ENCODE results near the gene IKBKG. TPM values are rescaled to one million over a fixed set of nuclear protein-coding genes. Genes with fewer than 3 reads are reported as not detected.
A peak's percentile ranks its signal among the peaks of the same experiment; 100 is the strongest.
"Not testable (repeated sequence)": the region's sequence is repeated elsewhere in the genome, so short reads cannot be mapped to it uniquely, and the experiment has no call there.

Gene IKBKG, protein sequence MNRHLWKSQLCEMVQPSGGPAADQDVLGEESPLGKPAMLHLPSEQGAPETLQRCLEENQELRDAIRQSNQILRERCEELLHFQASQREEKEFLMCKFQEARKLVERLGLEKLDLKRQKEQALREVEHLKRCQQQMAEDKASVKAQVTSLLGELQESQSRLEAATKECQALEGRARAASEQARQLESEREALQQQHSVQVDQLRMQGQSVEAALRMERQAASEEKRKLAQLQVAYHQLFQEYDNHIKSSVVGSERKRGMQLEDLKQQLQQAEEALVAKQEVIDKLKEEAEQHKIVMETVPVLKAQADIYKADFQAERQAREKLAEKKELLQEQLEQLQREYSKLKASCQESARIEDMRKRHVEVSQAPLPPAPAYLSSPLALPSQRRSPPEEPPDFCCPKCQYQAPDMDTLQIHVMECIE
- polyA plus RNA-seq (2013, experiment 1 of 2; ENCODE audit: insufficient read length) = 22.8 TPM
- 24.1 TPM for polyA plus RNA-seq (2013, experiment 2 of 2; ENCODE audit: insufficient read length)

DNA sequence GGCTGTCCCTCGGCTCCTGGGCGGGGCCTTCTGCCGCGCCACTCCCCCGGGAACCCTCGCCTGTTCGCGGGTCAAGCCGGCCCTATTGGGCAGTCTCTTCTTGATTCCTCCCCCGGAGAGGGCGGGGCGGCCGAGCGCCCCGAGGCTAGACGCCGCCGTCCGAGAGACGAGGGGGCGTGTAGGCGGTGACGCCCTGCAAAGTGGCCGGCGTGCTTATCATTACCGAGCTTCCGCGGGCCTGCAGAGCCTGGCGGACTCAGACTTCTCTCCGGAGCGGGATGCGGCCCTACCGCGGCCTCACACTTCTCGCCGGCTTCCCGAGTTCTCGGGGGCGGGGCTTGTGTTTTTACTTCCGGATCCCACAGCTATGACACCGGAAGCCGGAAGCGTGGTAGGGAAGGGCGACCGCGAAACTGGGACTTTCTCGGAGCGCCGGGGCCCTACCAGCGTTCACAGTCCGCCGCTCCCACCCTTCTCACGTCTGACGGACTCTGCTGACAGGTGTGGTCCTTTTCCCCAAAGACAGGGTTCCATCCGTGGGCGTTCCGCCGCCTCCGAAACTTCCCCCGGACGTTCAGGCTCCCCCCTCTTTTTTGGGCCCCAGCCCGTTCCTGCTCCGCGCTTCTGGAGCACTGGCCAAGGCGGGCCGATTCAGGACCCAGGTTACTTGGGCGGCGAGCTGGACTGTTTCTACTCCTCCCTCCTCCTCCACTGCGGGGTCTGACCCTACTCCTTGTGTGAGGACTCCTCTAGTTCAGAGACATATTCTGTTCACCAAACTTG, at the start of gene IKBKG:
TSS of gene IKBKG (plus strand) at position 376 of the 783 bp plus-strand sequence. CDS start 4,383 bp downstream, outside the sequence.
- peak; percentile 90 for DNase-seq

DNA sequence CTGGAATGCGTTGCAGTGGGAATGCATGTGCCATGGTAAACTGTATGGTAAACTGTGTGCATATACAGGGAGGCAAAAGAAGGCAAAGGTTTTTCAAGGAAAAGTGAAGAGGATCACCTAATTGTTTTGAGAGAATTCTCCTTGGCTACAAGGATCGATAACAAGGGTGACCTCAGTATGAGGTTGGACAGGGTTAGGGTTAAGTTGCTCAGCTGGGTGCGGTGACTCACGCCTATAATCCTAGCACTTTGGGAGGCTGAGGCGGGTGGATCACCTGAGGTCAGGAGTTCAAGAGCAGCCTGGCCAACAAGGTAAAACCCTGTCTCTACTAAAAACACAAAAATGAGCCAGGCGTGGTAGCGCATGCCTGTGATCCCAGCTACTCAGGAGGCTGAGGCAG, 46.0 kb upstream of the IKBKG start:
- DNase-seq = not testable (repeated sequence)

DNA sequence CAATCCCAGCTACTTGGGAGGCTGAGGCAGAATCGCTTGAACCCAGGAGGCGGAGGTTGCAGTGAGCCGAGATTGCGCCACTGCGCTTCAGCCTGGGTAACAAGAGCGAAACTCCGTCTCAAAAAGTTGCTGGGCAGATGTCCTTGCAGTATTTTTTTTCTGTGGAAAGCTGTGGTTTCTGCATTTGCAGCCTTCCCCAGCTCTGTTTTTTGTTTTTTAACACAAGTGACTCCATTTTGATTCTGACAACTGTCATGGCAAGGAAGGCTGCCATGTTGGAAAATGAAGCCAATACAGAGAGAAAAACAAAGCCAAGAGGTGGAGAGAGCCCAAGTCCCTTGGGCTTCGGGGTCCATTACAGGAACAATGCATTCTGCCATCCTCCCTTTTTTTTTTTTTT, 45.3 kb upstream of the IKBKG start:
- DNase-seq = no peak

DNA sequence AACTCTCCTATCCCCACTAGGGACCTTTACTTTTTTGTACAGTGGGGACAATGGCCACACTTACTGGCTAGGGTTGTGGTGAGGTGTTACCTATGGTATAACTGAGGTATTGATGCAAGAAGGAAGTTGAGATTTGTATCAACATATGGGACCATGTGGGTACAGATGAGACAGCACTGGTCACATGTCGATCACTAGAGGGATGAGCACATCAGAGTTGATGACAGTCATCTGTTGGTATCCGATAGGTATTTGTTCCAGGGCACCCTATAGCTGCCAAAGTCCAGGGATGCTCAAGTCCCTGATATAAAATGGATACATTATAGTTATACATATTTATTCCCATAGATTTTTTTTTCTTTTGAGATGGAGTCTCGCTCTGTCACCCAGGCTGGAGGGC, 44.4 kb upstream of the IKBKG start:
- DNase-seq = no peak

DNA sequence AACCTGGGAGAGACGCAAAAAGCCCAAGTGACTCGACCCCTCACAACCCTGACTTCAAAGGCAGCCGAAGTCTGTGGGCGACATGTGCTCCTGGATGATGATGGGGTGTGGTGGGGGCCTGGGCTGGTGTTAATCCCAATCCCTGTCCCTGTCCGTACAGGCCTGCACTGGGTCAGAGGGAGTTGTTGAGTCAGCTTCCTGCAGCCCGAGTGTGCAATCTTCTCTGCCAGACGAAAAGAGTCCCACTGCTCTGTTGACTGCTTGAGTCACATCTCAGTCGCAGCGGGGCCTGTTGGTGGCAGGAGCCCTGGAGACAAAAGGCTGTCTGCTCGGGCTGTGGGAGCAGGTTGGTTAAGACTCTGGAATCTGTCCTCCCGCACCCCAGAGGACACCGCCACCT, 41.7 kb upstream of the IKBKG start:
- peak; percentile 23 for DNase-seq

DNA sequence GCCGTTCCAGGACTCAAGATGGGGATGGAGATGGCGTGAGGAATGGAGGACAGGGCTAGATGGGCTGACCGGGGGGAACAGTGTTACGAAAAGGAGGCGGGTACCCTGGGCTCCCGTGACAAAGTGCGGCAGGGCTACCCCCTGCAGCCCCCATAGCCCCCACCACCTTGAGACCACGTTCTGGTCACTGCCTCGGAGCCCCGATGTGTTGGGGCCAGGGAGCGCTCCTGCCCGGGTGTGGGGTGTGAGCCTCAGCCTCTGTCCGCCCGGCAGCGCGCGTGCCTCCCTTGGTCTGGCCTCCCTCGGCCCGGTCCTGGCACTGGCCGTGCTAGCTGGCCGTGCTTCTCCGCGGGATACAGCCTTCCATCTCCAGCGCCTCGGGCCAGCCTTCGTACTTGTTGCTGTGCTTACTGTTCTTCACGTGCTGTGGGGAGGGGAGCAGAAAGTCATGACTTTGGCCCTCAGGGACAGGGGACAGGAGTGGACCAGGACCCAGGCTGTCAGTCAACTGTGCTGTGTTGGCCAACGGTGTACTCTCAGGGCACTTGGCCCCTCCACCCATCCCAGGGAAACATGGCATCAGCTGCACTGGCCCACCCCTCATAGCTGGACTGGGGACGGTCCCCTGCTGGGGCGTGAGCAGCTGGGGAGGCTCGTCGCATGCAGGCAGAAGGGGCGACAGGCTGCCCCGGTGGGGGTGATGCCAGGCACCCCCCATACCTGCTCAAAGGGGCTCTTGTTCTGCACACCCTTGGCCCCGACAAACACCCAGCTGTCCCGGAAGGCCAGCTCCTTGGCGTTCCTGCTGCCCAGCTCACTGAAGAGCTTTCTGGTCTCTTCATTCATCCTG, 40.7 kb upstream of the IKBKG start:
- no peak for DNase-seq

DNA sequence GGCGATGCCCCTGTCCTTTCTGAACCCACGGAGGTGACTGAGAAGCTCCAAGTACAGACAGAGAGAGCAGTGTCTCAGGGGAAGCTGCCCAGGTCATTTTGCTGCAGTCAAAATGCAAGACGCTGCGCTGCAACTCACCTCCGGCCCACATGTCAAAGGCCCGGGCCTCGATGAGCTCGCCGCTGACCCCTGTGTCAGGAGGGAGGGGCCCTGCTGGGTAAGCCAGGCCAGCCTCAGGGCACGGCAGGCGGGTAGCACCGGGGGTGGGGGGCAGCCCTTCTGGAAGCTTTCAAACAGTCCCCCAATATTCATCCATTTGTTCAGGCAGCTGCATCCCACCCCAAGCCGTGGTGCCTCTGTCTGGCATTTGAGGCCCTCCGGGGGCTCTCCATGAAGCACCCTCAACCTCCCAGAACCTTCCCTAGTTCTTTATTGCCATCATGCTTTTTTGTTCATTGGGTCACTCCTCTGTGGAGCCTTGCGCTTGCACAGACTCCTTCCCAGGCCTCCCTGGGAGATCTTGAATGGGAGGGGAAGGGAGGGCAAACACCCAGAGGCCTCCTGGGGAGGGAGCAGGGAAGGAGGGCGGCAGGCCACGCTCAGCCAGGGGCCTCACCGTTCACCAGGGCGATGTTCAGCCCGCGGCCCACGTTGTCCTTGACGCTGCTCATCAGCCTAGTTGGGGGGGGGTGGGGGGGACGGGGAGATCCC, 39.6 kb upstream of the IKBKG start:
- no peak for DNase-seq

DNA sequence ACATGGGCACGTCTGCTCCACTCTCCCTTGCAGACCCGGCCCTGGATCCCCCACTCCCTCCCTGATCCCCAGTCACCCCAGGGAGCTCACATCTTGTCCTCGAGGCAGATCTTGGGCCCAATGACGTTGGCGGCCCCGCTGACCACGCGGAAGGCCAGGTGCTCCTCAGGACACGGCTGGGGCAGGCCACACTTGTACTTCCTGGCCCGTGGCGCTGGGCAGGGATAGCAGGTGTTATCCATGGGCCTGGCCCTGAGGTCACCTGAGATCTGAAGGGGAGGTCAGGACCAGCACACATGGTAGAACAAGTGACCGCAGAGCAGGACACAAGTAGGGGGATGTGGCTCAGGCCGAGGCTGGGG, 39.1 kb upstream of the IKBKG start:
- DNase-seq = no peak

DNA sequence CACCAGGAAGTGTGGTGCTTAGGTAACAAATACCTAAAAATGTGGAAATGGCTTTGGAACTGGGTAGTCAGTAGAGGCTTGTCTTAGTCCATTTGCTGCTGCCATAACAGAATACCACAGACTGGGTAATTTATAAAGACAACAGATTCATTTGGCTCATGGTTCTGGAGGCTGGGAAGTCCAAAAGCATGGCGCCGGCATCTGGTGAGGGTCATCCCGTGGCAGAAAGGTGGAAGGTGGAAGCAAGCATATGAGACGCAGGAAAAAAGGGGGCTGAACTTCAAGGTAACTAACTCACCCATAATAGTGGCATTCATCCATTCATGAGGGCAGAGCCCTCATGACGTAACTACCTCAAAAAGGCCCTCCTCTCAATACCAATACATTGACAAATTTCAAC, 38.0 kb upstream of the IKBKG start:
- no peak for DNase-seq

DNA sequence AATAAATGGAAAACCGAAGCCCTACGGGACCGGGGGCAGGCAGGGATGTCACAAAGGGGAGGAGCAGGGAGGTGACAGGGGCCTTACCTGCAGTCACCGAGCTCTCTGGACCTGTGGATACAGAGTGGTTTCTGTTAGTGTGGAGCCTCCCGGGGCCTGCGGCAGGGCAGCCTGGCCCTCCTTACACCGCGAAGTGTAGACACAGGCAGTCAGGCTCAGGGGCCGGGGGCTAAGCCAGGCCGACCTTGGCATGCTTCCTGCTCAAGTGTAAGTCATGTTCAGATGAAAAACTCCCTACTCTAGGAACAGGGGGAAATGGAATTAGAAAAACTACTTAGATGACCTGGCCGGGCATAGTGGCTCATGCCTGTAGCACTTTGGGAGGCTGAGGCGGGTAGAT, 35.7 kb upstream of the IKBKG start:
- no peak for DNase-seq

DNA sequence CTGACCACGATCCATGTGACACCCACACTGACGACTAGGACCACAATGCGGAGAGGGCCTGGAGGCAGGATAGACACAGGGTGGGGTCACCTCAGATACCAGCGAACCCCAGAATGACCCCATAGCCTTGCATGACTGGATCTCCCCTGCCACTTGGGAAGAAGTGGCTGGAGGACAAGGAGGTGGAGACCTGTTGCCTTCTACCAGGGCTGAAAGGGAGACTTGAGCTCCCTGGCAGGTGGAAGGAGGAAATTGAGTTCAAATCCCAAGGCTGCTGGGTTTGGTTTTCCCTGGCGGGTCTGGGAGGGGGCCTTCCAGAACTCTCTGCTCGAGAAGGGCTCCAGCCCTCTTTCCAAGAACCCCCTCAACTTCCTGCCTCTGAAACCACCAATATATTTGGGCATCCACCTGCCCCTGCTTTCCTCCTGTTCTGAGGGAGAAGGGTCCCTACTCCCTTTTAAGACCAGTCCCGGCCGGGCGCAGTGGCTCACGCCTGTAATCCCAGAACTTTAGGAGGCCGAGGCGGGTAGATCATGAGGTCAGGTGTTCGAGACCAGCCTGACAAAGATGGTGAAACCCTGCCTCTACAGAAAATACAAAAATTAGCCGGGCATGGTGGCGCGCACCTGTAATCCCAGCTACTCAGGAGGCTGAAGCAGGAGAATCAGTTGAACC, 34.4 kb upstream of the IKBKG start:
- no peak for DNase-seq

DNA sequence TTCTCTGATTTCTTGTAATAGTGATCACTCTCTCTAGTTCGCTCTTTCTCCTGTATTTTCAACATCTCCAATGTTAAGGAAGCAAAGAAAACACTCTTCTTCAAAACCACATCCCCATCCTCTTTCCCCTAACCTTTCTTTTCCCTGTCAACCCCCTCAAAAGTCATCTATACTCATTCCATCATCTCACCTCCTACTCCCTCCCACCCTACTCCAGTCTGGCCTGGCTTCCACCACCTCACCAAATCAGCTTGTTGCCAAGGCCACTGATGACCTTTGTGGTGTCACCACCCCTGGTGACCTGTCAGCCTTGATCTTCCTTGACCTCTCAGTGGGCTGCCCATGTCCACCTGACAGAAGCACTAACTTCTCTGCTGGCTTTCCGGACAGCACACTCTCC, 33.7 kb upstream of the IKBKG start:
- no peak for DNase-seq

DNA sequence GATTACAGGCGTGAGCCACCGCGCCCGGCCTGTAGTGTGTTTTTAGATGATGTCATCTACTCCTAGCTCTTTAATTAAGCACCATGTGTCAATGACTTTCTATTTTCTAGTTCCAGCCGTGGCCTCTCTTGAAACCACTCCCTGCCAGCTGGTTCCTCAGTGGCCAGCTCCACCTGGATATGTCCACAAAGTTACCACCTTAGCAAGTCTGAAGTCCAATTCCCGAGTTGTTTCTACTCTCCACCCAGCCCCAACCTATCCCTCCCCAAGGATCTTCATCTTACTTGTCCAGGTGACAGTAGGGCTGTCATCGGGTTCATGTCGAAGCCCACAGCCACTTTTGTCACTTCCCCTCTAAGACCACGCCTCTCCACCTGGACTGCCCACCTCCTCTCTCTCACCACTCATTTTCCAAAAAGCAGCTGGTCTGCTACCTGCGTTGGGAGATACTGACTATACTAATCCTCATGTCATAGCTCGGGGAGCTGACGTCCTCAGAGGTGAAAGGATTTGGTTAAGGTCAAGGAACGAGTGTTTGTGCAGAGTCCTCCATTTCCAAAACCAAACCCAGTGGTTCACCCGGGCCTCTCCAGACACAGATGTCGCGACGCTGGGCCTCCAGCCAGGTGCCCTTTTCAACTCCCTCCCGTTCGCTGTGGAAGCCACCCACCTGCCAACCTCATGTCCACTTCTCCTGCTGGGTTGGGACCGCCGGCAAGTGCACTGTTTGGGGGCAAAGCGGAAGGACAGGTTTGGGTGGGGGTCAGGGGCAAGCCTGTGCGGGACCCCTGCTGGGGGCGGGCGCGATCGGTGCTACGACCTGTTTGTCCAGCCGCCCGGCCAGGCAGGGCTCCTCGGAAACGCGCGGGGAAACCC, 32.1 kb upstream of the IKBKG start:
- no peak for DNase-seq

DNA sequence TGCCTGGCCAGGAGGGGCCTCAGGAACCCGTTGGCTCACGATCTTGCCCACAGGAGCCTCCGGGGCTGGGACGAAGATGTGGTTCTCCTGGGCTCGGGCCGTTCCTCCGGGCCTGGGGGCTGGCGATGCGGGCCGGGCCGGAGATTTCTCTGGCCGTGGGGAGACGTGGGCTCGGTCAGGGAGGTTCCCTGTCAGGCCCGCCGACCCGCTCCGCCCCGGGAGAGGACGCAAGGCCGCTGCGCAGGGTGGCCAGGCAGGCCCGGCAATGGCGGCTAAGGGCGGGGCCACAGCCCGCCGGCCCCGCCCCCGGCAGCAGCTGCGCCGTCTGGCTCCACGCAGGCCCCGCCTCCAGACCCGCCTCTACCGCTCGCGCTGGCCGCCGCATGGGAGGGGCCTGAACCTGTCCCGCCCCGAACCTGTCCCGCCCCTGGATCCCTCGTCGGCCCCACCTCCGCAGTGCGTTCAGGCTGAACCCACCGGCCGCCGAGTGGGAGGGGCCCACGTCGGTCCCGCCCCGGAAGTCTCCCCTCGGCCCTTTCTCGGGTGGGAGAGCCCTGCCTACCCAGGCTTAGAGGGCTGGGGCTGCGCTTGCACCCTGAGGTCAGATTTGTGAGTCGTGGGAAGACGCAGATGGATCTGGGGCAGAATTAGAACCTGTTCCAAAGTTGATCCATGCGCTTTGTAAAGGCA, 31.3 kb upstream of the IKBKG start, which contains the start of gene FAM3A:
TSS of gene FAM3A (minus strand) at position 267 of the 690 bp plus-strand sequence. CDS start 460 bp downstream, outside the sequence.
- peak; percentile 89 for DNase-seq

DNA sequence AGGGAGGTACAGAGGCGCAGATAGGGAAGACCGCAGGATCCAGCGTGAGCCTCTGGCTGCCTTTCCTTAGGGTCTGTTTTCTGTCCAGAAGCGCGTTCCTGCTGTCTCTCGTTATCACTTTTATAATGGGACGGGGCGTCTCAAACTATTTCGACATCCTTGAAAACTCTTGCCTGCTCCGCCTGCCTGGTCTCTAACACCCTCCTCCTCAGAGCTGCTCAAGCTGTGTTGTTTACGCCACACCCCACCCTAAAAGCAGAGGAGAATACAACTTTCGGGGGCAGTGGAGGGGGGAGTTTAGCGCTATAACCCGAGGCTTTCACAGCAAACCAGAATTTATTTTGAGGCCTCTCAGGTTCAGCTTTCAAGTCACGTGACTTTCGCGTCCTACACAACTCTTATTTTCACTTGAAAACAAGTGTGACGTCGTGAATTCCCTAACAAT, 30.7 kb upstream of the IKBKG start:
- peak; percentile 35 for DNase-seq

DNA sequence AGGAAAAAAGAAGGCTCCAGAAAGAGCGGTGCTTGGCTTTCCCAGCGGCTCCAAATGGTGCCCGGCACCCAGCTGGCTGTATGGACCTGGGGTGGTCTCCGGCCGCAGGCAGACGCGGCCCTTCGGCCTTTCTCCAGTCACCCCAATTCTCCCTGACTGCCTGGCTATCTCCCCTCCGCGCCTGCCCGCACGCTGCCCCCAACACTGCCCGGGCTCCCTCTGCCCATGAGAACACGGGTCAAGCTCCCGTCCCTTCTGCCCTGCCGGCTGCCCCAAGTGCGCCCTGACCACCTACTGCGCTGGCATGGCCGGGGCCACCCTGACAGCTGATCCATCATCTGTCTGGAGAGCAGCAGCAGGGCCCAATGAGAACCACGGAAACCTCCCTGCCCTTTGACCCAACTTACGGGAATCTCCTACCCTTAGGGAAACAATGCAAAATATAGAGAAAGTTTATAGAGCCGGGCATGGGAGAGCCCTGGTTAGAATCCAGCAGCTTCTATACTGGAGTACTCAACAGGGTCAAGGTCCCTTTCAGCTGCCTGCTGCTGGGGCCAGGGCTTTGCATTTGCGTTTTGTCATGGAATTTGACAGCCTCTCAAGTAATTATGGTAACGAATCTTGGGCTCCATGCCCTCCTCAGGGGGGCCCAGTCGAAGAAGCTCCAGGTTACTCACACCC, 30.2 kb upstream of the IKBKG start:
- DNase-seq = no peak

DNA sequence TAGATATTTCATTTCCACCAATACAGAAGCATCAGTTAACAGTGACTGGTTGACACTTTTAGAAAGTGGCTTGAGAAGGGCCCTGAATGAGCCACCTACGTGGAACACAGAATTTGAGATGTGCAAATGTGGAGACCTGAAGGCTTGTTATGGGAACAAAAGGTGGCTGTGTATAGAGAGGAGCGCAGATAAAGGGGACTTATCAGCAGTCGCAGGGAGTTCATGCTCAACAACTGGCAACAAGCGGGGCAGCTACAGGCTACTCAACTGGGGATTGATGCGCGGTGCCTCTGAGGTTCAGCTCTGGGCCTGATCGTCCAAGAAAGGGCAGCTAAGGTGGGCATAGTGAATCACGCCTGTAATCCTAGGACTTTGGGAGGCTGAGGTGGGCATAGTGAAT, 28.0 kb upstream of the IKBKG start:
- no peak for DNase-seq

DNA sequence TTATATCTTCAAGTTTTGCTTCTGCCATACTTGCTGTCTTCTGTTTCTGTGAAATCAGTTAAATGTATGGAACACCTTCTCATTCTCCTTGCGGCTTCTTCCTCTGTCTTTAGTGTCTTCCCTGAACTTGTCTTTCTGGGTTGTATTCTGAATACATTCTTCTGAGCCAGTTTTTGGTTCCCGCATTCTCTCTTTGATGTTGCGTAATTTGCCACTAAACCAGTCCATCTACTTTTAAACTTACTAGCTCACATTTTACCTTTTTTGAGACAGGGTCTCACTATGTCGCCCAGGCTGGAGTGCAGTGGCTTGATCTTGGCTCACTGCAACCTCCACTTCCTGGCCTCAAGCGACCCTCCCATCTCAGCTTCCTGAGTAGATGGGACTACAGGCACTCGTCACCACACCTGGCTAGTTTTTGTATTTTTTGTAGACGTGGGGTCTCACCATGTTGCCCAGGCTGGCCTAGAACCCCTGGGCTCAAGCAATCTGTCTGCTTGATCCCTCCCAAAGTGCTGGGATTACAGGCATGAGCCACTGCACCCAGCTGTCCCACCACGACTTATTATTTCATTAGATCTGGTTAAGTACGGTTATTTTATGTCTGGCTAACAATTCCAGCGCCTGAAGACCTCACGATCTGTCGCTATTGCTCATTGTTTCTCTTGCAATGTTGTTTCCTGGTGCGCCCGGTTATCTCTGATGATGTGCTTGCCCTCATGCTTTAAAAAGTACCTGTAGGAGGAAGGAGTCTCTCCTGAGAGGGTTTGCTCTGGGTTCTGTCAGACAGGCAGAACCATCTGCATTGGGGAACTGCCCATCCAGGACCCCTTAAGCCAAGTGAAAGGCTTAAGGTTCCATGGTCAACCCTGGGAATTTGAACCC, 21.6 kb upstream of the IKBKG start:
- no peak for DNase-seq

All from fibroblast of skin of abdomen (primary cell).